SW480 (cell line): Measurements from ENCODE around the gene ATL2.
"Not testable (repeated sequence)": the region's sequence is repeated elsewhere in the genome, so short reads cannot be mapped to it uniquely, and the experiment has no call there.

Experiments used
- DNase-seq: peaks from one replicate; pipeline ENCODE4 v3.0.0-alpha.2; 2016; ENCODE audit warnings: low spot score

Gene ATL2

GRCh38 chr2:38274286-38275276 is 102.5 kb downstream of the ATL2 start:
- peak; percentile 84 for DNase-seq

- no peak for DNase-seq
Observed at GRCh38 chr2:38271697-38272096, 105.4 kb downstream of the ATL2 start.

DNA sequence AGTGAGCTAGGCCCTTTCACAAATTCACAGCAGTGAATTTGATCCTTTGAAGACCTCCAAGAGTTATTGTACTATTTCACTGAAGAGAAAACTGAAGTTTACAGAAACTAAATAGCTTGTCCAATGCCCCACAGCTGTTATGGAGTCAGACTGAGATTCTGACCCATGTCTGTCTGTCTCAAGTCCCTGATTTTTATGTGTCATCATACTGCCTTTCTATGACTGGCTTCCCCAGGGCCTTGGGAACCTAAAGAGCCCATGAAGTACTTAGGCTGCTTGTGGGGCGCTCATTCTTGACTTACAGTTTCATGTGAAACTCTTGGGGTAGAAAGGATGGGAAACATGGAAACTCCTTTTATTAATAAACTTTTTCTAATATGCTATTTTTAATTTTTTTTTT is 107.7 kb downstream of the ATL2 start:
- no peak for DNase-seq

- DNase-seq = no peak
Observed at GRCh38 chr2:38268691-38269327, 108.3 kb downstream of the ATL2 start.

- DNase-seq = no peak
Observed at GRCh38 chr2:38268001-38268400, 109.1 kb downstream of the ATL2 start.

DNA sequence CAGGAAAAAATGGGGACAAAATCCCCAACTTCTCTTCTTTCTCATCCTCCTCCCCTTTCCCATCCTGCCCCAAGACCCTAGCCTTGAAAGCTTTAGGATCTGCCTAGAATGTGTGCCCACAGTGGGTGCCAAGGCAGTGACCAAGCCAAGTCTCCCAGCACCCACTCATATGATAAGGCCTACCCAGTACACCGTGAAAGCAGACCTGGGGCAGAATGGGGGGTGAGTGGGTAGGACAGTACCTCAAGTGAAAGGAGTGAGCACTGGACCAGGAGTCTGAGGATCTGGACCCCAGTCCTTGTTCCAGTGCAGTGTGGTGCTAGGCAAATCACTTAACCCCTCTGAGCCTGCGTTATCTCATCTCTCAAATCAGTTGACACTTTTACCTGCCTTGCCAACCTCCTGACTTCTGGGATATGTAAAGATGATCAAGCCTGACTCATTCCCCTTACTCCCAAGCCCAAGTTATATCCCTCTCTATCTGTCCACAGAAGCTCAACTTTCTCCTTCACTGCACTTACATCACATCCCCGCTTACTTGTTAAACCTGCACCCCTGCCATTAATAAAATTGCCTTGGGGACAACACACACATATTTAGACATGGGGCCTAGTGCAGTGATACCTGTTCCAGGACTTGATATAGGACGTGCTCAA is 109.7 kb downstream of the ATL2 start:
- DNase-seq = no peak

GRCh38 chr2:38266382-38267061 is 110.6 kb downstream of the ATL2 start:
- DNase-seq = no peak

- no peak for DNase-seq
Observed at GRCh38 chr2:38265461-38265860, 111.6 kb downstream of the ATL2 start.

GRCh38 chr2:38264396-38265221 is 112.5 kb downstream of the ATL2 start:
- DNase-seq = no peak

DNA sequence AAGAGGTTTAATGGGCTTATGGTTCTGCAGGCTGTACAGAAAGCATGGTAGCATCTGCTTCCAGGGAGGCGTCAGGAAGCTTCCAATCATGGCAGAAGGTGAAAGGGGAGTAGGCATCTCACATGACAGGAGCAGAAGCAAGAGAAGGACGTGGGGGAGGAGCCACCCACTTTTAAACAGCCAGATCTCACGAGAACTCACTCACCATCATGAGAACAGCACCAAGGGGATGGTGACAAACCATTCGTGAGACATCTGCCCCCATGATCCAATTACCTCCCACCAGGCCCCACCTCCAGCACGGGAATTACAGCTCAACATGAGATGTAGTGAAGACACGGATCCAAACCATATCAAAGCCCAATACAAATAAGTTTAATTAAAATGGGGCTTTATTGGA is 113.8 kb downstream of the ATL2 start:
- DNase-seq = no peak

DNA sequence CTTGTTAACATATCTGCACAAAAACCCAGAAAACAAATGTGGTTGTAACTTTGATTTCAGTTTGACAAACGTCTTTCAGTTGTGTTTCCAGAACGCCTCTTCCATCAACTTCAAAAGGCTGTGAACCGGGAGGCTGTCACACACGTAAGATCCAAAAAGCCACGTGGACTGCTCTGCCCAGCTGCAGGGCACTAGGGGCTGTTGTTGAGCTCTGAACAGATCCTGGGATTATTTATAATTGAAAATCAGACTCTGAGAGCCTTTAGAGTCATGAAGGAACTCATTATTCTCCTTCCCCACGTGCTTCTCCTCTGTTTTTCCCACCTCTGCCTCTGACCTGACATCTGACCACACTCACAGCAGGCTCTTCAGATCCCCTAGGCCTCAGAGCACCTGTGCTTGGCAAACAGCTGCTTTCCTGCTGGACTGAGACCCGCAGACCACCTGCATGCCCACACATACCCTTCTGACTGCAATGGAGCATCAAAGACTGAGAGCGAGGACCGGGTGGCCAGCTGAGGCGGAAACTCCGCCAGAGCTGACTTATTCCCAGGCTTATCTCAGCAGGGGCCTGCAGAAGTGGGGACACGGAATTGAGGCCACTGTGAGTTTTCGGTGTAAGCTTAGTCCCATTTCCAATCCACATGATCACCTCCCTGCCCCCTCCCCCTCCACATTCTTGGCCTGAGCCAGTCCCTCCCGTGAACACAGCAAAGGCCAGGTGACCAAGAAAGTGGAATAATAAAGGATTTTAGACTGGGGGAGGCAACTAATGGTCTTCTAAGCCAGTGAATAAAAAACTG is 114.8 kb downstream of the ATL2 start:
- DNase-seq = no peak

DNA sequence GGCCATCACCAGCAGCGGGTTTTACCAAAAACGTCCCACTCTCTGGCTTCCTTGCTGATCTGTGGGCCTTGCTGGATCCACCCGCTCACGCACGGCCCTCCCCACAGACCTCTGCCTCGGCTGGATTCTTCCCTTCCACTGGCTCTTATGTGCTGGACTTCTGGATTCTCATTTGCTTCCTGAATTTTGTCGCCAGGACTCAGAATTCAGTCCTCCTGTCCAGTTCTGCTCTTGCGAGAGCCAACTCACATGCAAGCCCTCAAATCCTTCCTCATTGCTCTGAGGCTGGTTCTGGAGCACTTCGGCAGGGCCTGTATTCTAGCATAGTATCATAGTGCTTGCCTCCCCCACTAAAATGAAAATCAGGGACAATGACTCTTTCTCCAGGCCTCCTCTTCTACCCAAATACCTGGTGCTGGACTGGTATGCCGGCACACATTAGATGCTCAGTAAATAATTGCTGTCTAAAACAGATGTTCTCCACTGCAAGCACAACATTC is 115.5 kb downstream of the ATL2 start:
- DNase-seq = no peak

- DNase-seq = no peak
Observed at GRCh38 chr2:38260972-38261371, 116.1 kb downstream of the ATL2 start.

DNA sequence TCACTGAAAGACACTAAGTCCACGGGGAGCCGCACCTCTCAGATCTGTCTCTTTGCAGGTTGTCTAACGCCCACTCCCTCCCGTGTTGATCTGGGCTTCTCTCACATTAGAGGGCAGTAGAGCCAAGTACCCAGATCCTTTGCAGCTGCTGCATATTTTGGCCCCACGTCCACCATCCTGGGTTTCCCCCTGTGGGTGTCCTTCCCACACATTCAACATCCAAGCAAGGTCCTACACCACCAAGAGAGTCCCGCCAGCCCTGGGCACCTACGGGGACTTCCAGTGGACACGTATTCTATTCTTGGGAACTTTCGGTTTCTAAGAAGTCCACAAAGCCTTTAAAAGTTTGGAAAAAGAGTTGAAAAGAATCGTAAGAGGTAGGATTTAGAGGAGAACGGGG is 116.6 kb downstream of the ATL2 start:
- DNase-seq = no peak

GRCh38 chr2:38259311-38259710 is 117.8 kb downstream of the ATL2 start:
- DNase-seq = no peak

- DNase-seq = not testable (repeated sequence)
Observed at GRCh38 chr2:38257680-38258079, 119.4 kb downstream of the ATL2 start.

- DNase-seq = no peak
Observed at GRCh38 chr2:38256610-38257009, 120.5 kb downstream of the ATL2 start.

GRCh38 chr2:38255211-38255610 is 121.9 kb downstream of the ATL2 start:
- no peak for DNase-seq

- DNase-seq = no peak
Observed at GRCh38 chr2:38254796-38255195, 122.3 kb downstream of the ATL2 start.

GRCh38 chr2:38251940-38252339 is 125.1 kb downstream of the ATL2 start:
- no peak for DNase-seq
